ENCODE data around the gene GRIP2. TPM values are rescaled to one million over a fixed set of nuclear protein-coding genes. Genes with fewer than 3 reads are reported as not detected.

GRIP2 gene
- total RNA-seq, 1 donor from 2014 or later: not detected

DNA sequence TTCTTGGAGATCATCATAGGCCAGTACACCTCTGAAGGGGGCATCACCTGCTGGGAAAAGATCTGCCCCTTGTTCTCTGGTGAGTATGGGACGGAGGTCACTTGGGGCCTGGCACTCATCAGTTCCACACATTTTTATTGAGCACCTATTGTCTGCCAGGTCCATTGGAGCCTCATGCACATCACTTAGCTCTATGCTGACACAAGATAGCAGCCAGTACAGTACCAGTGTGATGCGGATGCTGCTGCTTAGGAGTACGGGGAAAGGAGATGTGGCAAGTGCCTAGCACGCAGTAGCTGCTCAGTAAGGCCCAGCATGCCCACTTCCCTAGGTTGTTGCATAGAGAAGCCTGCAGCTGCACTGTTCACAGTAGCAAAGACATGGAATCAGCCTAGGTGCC lies 94.4 kb downstream of the GRIP2 start:
- H3F3A ChIP-seq (ENCODE audit: low read depth): no peaks in the 10 kb centered on the region
- peaks cover 37% of the 10 kb centered on the region for H3K36me3 Mint-ChIP-seq
- no peaks in the 10 kb centered on the region for H3K9me3 Mint-ChIP-seq
- H3K36me3 ChIP-seq: peaks cover 6% of the 10 kb centered on the region
- H3K27me3 Mint-ChIP-seq (ENCODE audit: insufficient read depth, low read depth): peaks cover under 1% of the 10 kb centered on the region
- peaks cover 11% of the 10 kb centered on the region for H4K20me1 ChIP-seq (ENCODE audit: low read depth)
- peaks cover 6% of the 10 kb centered on the region for H3K4me1 ChIP-seq
- no peaks in the 10 kb centered on the region for H3K9me3 ChIP-seq (ENCODE audit: low read depth)
- no peak for DNase-seq (ENCODE audit: low spot score)
- peaks cover 8% of the 10 kb centered on the region for H3K4me1 Mint-ChIP-seq
- no peak overlapping the region for H3K4me3 ChIP-seq
- no peaks in the 10 kb centered on the region for H3K27me3 ChIP-seq
- H3K4me3 Mint-ChIP-seq: no peak overlapping the region
- H2AFZ ChIP-seq (replicated peaks): no peak overlapping the region
- no peaks in the 10 kb centered on the region for H3K79me2 ChIP-seq (ENCODE audit: low read depth)
- H3K27ac Mint-ChIP-seq: no peak overlapping the region
- H3K4me2 ChIP-seq: no peak overlapping the region
- no peak overlapping the region for H3K9ac ChIP-seq
- H3K27ac ChIP-seq: no peak overlapping the region
- TF ChIP-seq EZH2 (IDR thresholded peaks at IDR 0.05): no peak
- no peak for TF ChIP-seq EZH2phosphoT487 (IDR thresholded peaks at IDR 0.05)
- TF ChIP-seq, protein P1, sequence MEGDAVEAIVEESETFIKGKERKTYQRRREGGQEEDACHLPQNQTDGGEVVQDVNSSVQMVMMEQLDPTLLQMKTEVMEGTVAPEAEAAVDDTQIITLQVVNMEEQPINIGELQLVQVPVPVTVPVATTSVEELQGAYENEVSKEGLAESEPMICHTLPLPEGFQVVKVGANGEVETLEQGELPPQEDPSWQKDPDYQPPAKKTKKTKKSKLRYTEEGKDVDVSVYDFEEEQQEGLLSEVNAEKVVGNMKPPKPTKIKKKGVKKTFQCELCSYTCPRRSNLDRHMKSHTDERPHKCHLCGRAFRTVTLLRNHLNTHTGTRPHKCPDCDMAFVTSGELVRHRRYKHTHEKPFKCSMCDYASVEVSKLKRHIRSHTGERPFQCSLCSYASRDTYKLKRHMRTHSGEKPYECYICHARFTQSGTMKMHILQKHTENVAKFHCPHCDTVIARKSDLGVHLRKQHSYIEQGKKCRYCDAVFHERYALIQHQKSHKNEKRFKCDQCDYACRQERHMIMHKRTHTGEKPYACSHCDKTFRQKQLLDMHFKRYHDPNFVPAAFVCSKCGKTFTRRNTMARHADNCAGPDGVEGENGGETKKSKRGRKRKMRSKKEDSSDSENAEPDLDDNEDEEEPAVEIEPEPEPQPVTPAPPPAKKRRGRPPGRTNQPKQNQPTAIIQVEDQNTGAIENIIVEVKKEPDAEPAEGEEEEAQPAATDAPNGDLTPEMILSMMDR (IDR thresholded peaks at IDR 0.05): no peak

DNA sequence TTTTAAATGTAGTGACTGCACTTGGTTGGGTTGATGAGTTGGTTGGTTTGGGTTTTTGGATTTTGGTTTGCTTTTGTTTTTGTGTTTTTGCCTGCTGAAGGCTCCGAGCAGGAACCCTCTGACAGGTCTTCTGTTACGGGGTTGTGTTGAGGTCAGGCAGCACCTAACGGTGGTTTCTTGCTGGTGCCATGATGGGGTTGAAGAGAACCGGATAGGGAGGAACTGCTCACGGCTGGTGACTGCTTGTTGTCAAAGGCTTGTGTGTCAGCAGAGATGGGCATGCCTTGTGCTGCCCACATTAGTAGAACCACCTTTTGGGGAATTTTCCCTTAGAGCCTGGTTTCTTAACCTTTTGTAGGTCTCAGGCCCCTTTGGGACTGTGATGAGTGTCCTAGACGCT lies 95.8 kb downstream of the GRIP2 start:
- DNase-seq (ENCODE audit: low spot score): no peak
- TF ChIP-seq, protein P1 (IDR thresholded peaks at IDR 0.05): no peak
- TF ChIP-seq EZH2phosphoT487 (IDR thresholded peaks at IDR 0.05) (no peak), EZH2 (IDR thresholded peaks at IDR 0.05) (no peak)
- no peaks in the 10 kb centered on the region for H3K9me3 Mint-ChIP-seq
- Histone ChIP-seq H3K9ac (no peak overlapping the region), H3K27ac (no peak overlapping the region), H3F3A (ENCODE audit: low read depth) (no peaks in the 10 kb centered on the region), H3K27me3 (no peaks in the 10 kb centered on the region), H3K4me2 (no peak overlapping the region), H3K4me1 (peaks cover 16% of the 10 kb centered on the region), H4K20me1 (ENCODE audit: low read depth) (peaks cover 25% of the 10 kb centered on the region), H3K36me3 (peaks cover 6% of the 10 kb centered on the region), H3K79me2 (ENCODE audit: low read depth) (peaks cover 6% of the 10 kb centered on the region), H2AFZ (replicated peaks) (no peak overlapping the region), H3K9me3 (ENCODE audit: low read depth) (no peaks in the 10 kb centered on the region), H3K4me3 (no peak overlapping the region)
- peaks cover 36% of the 10 kb centered on the region for H3K36me3 Mint-ChIP-seq
- peaks cover 22% of the 10 kb centered on the region for H3K4me1 Mint-ChIP-seq
- peak overlapping the region; percentile 76 for H3K27ac Mint-ChIP-seq
- no peaks in the 10 kb centered on the region for H3K27me3 Mint-ChIP-seq (ENCODE audit: insufficient read depth, low read depth)
- H3K4me3 Mint-ChIP-seq: no peak overlapping the region

DNA sequence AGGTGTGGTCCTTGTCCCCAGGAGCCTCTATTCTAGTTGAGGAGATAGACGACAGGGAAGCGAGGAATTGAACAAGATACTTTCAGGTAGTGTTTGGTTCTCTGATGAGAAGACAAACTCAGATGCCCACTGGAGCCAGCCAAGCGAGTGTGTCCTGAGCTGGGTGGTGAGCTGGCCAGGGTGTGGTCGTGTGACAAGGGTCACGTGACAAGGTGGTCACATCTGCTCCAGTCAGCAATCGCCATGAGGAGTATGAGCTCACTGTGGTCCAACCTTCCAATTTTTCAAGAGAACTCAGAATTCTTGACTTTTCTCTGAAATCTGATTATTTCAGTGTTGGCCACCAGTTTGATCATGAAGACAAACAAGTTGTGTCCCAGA lies 98.2 kb downstream of the GRIP2 start:
- TF ChIP-seq, protein P1 (IDR thresholded peaks at IDR 0.05): no peak
- no peak for TF ChIP-seq EZH2phosphoT487 (IDR thresholded peaks at IDR 0.05)
- no peak for TF ChIP-seq EZH2 (IDR thresholded peaks at IDR 0.05)
- H3K4me1 ChIP-seq: peaks cover 16% of the 10 kb centered on the region
- H2AFZ ChIP-seq (replicated peaks): no peak overlapping the region
- no peak overlapping the region for H3K9ac ChIP-seq
- H3K9me3 Mint-ChIP-seq: no peaks in the 10 kb centered on the region
- no peak overlapping the region for H3K4me3 Mint-ChIP-seq
- peak overlapping the region; percentile 72 for H3K27ac Mint-ChIP-seq
- H3K4me1 Mint-ChIP-seq: peaks cover 31% of the 10 kb centered on the region
- H3K79me2 ChIP-seq (ENCODE audit: low read depth): peaks cover 6% of the 10 kb centered on the region
- H3K36me3 ChIP-seq: no peaks in the 10 kb centered on the region
- no peak for DNase-seq (ENCODE audit: low spot score)
- no peaks in the 10 kb centered on the region for H3K9me3 ChIP-seq (ENCODE audit: low read depth)
- no peaks in the 10 kb centered on the region for H3K27me3 ChIP-seq
- no peaks in the 10 kb centered on the region for H3F3A ChIP-seq (ENCODE audit: low read depth)
- H3K27me3 Mint-ChIP-seq (ENCODE audit: insufficient read depth, low read depth): no peaks in the 10 kb centered on the region
- H3K27ac ChIP-seq: no peak overlapping the region
- peaks cover 32% of the 10 kb centered on the region for H4K20me1 ChIP-seq (ENCODE audit: low read depth)
- peaks cover 17% of the 10 kb centered on the region for H3K36me3 Mint-ChIP-seq
- H3K4me3 ChIP-seq: no peak overlapping the region
- no peak overlapping the region for H3K4me2 ChIP-seq
